Activated effector memory CD4-positive, alpha-beta T cell treated with Interleukin-2 at 50 U/mL for 16 hours (primary cell): ENCODE data around the gene SCLY.

ENCODE experiments used
- DNase-seq: peaks from one replicate; pipeline ENCODE4 v3.0.0-alpha.2; 2020

Gene SCLY

DNA sequence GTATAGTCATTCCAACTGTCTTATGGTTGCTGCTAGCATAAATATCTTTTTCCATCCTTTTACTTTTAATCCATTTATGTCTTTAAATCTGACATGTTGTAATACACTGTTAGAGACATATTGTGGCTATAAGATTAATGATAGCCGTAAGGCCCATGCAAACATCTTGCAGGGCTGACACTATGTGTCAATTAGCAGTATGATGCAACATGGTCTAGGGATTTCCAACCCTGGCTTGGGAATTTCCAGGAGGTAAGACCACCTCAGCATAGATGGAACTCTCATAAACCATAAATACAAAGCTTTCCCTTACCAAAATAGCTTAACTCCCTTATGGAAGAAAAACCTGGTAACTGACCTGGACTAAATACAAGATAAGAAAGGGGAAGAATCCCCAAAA lies 16.5 kb downstream of the SCLY start:
- DNase-seq = no peak

DNA sequence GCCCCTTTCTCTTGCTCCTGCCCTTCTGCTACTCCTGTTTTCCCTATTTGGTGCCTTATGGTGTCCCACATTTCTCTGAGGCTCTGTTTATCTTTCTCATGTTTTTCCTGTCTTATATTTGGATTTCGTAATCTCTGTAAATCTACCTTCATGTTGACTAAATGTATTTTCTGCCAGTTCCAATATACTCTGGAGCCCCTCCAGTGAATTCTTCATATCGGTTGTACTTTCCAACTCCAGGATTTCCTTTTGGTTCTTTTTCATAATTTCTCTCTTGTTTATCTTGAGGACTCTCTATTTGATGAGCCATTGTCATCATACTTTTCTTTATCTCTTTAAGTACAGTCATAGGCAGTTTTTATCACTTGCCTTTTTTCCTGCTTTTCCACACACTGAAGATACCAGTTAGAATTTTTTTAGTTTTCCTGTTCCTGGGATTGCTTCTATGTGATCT lies 19.1 kb downstream of the SCLY start:
- no peak for DNase-seq

GRCh38 chr2:238080518-238080917 lies 19.7 kb downstream of the SCLY start:
- no peak for DNase-seq

GRCh38 chr2:238081150-238081549 lies 20.3 kb downstream of the SCLY start:
- DNase-seq = no peak

DNA sequence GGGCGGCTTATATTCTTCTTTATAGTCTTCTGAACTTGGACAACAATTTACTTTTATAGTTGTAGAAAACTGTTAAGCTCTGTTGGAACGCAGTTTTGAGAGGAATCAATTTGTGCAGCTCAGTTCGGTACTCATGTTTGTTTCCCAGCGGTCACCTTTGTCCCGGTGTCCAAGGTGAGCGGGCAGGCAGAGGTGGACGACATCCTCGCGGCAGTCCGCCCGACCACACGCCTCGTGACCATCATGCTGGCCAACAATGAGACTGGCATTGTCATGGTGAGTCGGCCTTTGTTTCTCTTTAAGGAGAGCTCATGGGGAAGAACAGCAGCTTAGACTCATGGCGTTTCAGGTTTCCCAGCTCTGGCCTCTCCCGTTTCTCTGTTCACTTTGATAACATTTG lies 20.8 kb downstream of the SCLY start:
- no peak for DNase-seq

DNA sequence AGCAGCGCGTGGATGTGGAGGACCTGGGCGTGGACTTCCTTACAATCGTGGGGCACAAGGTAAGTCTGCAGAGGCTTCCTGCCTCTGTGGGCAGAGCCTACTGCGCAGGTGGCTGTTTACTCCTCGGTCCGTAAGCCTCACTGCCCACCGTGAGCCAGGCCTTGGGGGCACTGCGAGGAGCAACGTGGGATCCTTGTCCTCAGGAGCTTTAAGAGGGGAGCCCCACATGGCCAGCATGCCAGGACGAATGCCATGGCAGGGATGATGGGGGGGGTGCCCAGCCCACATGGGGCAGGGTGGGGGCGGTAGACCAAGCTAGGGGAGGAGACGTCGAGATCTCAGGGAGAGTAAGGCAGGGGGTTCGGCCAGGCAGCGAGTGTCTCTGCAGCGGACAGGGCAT lies 21.4 kb downstream of the SCLY start:
- no peak for DNase-seq

- no peak for DNase-seq
Measured at GRCh38 chr2:238082827-238083226, 22.0 kb downstream of the SCLY start.

- DNase-seq = no peak
Measured at GRCh38 chr2:238083919-238084318, 23.1 kb downstream of the SCLY start.

DNA sequence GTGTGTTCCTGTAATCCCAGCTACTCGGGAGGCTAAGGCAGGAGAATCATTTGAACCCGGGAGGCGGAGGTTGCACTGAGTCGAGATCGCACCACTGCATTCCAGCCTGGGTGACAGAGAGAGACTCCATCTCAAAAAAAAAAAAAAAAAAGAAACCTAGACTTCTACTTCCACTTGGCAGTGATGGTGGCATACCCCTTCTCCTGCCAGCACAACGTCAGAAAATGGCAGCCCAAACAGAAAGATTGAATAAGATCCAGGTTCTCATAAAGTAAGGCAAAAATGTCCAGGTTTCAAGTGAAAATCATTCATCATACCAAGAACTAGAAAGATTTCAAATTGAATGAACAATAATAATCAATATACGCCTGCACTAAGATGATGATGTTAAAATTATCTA lies 24.0 kb downstream of the SCLY start:
- no peak for DNase-seq

GRCh38 chr2:238085899-238086298 lies 25.1 kb downstream of the SCLY start:
- DNase-seq = no peak

DNA sequence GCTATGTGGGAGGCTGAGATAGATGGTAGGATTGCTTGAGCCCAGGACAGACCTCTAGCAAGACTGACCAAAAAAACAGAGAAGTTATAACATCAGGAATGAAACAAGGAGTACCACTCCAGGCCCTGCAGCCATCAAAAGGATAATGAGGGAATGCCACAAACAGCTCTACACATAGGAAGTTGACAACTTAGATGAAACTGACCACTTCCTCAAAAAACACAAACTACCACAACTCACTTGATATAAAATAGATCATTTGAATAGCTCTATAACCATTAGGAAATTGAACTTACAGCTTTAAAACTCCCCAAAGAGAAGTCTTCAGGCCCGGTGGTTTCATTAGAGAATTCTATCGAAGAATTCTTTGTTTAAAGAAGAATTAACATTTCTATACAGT lies 26.4 kb downstream of the SCLY start:
- DNase-seq = no peak

DNA sequence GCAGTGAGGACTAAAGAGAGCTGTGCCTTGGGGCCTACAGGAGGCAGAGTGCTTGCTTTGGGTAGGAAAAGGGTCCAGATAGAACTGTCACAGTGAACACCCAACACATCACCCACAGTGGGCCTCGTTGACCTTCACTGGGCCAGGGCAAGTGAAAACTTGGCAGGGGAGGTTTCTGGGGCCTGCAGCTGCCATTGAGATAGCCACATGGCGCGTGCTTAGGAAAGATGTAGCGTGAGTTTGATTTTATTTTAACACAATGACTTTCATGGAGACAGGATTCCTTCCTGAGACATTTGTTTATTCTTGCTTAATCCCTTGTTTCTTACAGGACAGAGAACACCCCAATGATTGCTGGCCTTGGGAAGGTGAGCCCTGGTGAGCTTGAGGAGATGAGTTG lies 30.1 kb downstream of the SCLY start:
- no peak for DNase-seq

DNA sequence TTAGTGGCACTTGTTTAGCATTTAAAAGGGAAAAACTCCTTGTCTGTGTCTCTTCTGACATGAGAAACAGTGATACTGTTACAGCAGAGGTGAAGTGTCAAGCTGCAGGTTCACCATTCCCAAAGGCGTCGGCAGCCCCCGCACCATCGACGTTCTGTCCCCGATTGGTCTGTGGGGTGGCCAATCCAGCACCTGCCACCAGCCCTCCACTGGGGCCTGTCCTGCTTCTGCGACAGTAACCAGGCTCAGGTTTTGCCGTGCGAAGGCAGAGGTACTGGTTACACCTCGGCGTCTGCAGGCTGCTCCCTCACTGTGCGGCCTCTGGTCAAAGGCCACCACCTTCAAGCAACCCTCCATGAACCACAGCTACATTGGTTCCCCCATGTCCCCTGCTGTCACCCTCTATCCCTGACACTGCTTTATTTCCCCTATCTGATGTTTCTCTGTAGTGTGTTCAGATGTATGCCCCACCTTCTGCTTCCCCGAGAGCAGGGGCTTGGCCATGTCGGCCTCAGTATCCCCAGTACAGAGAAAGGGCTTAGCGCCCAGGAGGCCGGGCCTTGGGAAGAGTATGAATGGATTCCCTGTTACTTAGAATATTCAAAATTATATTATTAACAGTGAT lies 30.7 kb downstream of the SCLY start:
- DNase-seq = no peak

DNA sequence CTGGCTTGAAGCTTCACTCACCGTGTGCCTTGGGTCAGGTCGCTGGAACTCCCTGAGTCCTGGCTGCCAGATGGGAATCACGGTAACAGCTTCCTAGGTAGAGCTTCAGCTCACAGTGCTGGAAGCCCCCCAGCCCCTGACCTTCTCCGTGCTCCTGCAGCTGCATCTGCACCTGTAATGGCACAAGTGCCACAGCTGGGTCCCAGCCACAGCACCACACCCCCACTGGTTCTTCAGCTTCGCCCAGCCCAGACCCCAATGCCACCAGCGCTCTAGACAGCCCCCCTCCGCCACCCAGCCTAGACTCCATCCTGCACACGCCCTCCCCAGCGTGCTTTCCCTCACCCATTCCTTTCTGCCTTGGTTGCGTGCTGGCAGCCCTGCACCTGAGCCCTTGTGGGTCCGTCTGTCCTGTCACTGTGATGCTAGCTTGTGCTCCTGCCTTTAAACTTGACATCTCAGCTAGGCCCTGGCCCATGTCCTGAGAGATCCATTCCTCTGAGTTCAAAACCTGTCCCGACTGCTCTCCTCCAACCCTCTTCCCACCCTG lies 31.8 kb downstream of the SCLY start:
- no peak for DNase-seq

DNA sequence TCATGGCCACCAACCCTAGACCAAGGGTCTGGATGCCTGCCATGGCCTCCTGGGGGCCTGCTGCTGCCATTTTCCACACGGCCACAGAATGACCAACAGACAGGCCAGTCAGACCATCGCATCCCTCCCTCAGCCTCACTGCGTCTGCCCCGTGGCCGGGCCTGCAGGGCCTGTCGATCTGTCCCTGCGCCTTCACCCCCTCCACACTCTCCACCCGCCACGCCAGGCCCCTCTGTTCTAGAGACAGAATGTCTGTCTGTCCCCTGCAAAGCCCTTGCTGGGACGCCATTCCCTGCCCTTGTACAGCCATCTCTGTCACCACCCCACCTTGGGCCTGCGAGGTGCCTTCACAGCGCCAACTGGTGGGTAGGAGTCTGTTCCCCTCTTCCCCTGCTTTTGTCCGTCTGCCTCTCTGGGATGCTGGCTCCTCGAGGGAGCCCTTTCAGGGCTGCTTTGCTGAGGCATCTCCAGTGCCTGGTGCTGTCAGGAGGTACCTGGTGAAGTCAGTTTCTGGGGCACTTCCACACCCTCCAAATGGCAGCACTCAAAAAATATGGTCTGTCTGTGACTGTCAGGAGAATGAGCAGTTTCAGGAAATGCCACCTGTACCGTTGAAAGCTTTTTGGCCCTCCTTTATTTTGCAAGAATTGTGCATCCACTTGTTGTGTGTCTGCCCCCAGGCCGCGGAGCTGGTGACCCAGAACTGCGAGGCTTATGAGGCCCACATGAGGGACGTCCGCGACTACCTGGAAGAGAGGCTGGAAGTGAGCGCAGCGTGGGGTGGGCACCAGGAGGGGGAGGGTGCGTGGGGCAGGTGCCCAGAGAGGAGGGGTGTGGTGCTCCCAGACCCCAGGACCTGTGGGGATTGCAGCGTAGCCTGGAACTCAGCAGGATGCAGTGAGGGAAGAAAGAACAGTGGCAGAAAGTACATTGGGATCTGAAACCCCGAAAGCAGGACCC lies 32.7 kb downstream of the SCLY start:
- DNase-seq = no peak

DNA sequence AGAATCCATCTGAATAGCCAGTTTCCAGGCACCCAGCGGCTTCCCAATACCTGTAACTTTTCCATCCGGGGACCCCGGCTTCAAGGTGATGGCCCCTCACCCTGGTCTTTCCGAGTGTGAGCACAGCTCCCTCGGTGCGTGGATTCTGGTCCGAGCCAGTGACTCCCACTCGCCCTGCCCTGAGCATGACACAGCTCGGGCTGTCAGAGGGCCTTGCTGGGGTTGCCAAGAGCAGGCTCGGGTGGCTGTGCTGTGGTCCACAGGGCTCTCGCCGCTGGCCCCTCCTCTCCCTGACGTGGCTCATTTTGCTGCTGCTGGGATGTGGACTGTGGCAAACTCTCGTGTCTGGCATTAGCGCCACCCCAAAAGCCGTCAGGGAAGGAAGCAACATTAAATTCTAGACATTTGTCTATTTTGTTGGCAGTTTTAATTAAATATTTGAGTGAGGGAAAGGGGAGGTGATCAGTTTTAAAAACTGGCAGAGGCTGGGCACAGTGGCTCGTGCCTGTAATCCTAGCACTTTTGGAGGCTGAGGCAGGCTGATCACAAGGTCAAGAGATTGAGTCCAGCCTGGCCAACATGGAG lies 33.7 kb downstream of the SCLY start:
- no peak for DNase-seq

GRCh38 chr2:238095143-238095542 lies 34.3 kb downstream of the SCLY start:
- no peak for DNase-seq

DNA sequence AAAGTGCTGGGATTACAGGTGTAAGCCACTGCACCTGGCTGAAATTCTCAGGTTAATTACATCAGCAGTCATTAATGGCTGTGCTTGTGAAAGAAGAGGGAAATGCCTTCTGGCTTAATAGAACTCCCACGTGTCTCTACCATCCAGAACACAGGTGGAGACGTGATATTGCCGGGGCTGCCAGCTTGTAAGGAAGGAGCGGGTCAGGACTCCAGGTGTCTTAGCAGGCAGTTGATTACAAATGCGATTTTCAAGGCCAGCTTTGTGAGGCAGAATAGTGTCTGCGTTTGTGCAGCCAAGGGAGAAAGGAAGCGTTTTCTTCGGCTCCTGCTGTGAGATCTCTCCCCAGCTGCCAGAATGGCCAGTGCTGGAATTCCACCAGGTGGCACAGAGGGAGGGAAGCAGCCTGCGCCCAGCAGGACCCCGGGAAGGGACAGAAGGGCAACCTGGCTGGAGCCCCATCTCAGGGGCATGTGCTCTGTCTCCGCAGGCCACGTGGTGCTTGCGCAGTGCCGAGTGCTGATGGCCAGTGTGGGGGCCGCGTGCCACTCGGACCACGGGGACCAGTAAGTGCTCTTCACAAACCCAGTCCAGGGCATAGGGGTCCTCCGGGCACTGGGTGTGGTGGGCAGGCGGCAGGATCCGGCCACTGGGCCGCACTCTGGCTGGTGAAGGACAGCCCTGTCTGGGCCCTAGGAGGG lies 35.7 kb downstream of the SCLY start:
- DNase-seq = no peak

DNA sequence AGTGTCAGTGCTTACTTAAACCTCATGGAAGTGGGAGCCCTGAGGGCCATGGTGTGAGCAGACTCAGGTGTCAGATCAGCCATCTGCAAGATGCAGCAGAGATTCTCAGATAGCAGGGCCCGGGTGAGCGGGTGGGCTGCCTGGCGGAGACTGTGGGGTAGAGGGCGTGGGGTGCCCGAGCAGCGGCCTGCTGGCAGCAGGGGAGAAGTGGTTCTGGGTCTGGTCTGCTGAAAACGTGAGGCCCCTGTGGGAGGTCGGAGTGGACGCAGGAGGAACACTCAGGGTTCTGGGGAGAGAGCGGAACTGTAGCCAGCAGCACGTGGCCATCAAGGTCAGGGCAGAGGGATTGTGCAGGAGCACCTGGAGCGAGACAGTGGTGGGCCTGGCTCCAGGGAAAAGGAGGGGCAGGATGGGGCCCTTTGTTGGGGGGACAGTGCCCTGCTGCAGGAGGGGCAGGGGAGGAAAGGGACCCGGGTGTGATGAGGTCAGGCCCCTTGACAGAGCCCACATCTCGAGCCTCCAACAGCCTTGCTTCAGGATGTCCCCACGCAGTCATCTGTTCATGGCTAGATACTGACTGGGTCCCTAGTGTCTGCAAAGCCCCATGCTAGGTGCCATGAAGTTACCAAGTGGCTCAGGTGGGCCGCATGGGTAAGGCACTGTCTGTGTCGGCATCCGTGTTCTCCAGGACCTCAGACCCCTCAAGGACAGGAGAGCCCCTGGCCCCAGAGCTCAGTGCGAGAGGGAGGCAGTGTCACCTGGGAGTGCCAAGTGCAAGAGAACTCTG lies 36.6 kb downstream of the SCLY start:
- no peak for DNase-seq

DNA sequence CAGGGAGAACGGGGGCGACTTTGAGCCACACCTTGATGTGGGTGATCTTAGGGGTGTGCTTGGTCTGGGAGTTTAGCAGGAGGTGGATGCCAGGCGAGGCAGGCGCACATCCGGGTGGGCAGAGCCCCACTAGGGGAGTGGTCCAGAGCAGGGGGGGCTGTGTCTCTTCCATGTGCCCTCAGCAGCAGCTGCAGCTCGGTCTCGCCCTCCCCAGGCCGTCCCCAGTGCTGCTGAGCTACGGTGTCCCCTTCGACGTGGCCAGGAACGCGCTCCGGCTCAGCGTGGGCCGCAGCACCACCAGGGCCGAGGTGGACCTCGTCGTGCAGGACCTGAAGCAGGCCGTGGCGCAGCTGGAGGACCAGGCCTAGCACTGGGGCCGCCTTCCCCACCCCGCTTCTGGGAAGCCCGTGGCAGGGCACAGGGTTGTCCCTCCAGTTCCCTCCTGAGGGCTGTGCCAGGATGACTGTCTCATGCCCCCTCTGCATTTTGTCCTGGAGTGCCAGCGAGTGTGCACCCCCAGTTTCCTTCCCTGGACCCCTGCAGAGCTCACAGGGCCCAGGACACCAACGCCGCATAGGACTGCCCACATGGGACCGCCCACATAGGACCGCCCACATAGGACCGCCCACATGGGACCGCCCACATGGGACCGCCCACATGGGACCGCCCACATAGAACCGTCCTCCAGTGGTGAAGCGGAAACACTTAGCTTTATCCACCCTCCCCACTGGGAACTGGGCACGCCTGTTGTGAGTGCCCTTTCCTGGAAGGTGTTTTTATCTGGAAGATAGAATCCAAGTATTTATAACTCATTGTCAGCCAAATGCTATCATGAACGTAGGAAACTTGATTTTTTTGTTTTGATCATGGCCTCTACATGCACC lies 37.4 kb downstream of the SCLY start:
- DNase-seq = no peak
